ENCODE results near the gene GPRC6A.
"Not testable (repeated sequence)": the region's sequence is repeated elsewhere in the genome, so short reads cannot be mapped to it uniquely, and the experiment has no call there.

The GPRC6A gene

DNA sequence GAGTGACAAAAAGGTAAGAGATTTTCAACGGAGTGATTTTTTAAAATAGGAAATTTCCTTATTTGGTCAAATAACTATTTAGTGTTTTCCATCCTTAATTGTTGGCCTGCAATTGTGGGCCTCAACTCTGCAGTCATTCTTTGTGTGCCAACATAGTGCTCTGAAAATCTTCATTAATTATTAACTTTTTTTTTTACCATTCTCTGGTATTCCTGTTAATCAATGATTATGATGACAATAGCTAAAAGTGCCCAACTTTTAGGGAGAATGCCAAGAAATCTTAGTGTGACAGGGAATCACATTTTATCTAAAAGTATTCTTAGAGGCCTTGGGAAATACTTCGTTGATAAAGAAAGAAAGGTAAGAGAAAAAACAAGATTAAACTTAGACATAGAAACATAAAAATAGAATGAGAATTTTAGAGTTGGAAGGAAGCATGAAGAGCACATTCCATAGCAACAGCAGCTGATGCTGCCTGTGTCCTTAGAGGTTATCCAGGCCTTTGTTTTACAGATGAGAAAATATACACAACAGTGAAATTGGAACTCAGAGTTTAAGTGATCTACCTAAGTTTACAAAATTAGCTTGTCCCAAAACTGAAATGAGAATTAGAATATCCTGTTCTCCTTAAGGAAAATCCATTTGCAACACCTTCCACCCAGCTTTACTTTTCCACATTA is 1.2 kb downstream of the GPRC6A start:
- TF ChIP-seq, protein P1, sequence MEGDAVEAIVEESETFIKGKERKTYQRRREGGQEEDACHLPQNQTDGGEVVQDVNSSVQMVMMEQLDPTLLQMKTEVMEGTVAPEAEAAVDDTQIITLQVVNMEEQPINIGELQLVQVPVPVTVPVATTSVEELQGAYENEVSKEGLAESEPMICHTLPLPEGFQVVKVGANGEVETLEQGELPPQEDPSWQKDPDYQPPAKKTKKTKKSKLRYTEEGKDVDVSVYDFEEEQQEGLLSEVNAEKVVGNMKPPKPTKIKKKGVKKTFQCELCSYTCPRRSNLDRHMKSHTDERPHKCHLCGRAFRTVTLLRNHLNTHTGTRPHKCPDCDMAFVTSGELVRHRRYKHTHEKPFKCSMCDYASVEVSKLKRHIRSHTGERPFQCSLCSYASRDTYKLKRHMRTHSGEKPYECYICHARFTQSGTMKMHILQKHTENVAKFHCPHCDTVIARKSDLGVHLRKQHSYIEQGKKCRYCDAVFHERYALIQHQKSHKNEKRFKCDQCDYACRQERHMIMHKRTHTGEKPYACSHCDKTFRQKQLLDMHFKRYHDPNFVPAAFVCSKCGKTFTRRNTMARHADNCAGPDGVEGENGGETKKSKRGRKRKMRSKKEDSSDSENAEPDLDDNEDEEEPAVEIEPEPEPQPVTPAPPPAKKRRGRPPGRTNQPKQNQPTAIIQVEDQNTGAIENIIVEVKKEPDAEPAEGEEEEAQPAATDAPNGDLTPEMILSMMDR (IDR thresholded peaks at IDR 0.05; ENCODE audit: borderline replicate concordance, insufficient read depth, low read depth, low read length): no peak
- no peak overlapping the region for H3K4me3 ChIP-seq (ENCODE audit: low read depth, low read length)

DNA sequence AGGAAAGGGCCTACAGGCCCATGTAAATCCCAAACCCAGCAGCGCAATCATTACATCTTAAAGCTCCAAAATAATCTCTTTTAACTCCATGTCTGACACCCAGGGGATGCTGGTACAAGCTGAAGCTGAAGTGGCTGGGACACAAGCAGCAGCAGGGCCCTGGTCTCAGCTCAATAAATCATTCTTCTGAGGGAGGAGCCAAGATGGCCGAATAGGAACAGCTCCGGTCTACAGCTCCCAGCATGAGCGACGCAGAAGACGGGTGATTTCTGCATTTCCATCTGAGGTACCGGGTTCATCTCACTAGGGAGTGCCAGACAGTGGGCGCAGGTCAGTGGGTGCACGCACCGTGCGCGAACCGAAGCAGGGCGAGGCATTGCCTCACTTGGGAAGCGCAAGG is 12.5 kb downstream of the GPRC6A start:
- not testable (repeated sequence) for H3K4me3 ChIP-seq (ENCODE audit: low read depth, low read length)

DNA sequence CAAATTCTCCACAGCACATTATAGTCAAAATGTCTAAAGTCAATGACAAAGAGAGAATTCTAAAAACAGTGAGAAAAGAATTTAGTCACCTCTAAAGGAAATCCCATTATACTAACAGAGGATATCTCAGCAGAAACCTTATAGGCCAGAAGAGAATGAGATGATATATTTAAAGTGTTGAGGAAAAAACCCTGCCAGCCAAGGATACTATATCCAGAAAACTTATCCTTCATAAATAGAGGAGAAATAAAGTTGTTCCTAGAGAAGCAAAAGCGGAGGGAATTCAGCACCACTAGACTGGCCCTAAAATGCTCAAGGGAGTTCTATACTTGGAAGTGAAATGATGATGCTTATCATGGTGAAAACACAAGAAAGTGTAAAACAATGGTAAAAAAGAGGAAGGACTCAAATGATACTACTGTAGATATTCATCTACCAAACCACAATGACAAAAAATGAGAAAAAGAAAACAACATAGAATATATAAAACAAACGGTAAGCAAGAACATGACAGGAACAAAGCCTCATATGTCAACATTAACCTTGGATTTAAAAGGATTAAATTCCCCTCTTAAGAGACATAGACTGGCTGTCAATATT is 16.7 kb downstream of the GPRC6A start:
- H3K4me3 ChIP-seq (ENCODE audit: low read depth, low read length): no peak overlapping the region
- TF ChIP-seq, protein P1 (IDR thresholded peaks at IDR 0.05; ENCODE audit: borderline replicate concordance, insufficient read depth, low read depth, low read length): no peak

DNA sequence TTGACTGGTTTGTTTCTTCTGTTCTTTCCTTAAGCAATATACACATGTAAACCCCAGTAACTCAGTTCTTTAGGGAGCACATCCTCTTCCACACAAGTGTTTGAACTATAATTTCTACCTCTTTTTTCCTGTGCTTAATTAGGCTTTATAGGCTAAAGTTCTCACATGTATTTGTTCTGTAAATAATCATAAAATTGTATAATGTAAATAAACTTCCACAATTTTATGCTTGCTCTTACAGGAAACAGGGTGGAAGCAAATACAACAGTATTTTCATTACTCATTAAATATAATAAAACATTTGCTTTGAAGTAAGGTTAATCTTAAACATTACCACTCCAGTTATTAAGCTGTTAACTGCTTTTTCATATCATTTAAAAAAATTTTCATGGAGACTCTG is 26.9 kb downstream of the GPRC6A start:
- TF ChIP-seq, protein P1 (IDR thresholded peaks at IDR 0.05; ENCODE audit: borderline replicate concordance, insufficient read depth, low read depth, low read length): no peak
- H3K4me3 ChIP-seq (ENCODE audit: low read depth, low read length): no peak overlapping the region

DNA sequence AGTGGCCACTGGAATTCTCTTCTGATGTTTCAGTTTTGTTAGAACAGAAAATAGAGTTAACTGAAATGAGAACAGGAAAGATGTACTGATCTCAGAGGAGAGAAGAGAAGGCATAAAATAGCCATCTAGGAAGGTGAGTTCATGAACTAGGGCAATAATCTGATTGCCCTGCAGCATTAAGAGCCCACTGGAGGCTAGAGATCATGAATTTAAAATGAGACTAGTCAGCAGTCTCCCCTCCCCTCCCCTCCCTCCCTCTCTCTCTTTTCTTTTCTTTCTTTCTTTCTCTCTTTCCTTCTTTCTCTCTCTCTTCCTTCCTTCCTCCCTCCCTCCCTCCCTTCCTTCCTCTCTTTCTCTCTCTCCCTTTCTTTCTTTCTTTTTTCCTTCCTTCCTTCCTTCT is 28.9 kb downstream of the GPRC6A start:
- TF ChIP-seq, protein P1 (IDR thresholded peaks at IDR 0.05; ENCODE audit: borderline replicate concordance, insufficient read depth, low read depth, low read length): no peak
- no peak overlapping the region for H3K4me3 ChIP-seq (ENCODE audit: low read depth, low read length)

DNA sequence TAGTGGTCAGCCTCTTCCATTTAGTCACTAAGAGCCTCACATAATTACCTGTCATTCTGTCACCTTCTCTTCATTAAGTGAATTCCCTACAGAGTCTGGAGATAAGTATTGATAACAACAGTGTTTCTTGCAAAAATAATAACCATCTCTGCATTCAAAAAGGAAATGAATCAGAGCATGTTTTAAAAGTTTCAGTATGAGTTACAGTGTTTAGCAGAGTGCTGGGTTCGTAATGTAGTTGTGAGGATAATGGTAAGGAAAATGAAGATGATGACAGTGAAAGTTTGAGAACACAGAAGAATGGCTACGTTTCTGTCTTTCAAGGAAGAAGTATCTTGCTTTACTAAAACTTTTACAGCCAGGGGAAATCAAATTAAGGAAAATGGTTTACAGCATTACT is 31.3 kb downstream of the GPRC6A start:
- TF ChIP-seq, protein P1 (IDR thresholded peaks at IDR 0.05; ENCODE audit: borderline replicate concordance, insufficient read depth, low read depth, low read length): no peak
- no peak overlapping the region for H3K4me3 ChIP-seq (ENCODE audit: low read depth, low read length)

DNA sequence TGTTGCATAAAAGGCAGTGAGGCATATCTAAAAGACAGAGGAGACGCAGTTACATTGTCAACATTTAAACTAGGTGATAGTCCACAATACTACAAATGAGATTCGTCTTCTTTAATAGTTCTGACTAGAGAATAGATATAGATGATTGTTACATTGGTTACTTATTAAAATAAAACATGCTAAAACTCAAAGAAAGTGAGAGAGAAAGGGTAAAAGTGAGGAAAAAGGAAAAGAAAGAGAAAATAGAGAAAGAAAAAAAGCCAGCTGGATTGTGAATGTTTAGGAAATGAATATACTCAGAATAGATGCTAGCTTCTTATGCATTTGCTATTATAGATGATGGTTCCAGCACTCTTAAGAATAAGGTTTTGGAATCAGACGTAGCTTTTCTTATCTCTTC is 35.7 kb downstream of the GPRC6A start:
- TF ChIP-seq, protein P1 (IDR thresholded peaks at IDR 0.05; ENCODE audit: borderline replicate concordance, insufficient read depth, low read depth, low read length): no peak
- H3K4me3 ChIP-seq (ENCODE audit: low read depth, low read length): no peak overlapping the region
